Activated CD4-positive, alpha-beta T cell treated with anti-CD3 and anti-CD28 coated beads for 1 hour (primary cell): Measurements from ENCODE around the gene LRSAM1.

Experiments
- DNase-seq: peaks from one replicate; pipeline ENCODE4 v3.0.0-alpha.2; 2020

The LRSAM1 gene

DNA sequence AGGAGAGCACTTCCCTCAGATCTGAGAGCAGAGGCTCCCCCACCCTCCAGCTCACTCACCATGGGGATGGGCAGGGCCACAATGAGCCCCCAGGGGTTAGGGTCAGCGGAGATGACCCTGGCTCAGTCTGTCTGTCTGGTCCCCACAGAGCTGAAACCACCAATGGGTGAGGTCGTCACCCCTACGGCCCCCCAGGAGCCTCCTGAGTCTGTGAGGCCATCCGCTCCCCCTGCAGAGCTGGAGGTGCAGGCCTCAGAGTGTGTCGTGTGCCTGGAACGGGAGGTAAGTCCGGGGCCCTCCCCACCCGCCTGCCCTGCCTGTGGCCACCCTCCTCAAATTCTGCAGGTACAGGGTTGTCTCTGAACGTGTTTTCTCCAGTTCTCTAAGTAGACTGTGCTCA is 49.6 kb downstream of the LRSAM1 start:
- DNase-seq, result no peak

DNA sequence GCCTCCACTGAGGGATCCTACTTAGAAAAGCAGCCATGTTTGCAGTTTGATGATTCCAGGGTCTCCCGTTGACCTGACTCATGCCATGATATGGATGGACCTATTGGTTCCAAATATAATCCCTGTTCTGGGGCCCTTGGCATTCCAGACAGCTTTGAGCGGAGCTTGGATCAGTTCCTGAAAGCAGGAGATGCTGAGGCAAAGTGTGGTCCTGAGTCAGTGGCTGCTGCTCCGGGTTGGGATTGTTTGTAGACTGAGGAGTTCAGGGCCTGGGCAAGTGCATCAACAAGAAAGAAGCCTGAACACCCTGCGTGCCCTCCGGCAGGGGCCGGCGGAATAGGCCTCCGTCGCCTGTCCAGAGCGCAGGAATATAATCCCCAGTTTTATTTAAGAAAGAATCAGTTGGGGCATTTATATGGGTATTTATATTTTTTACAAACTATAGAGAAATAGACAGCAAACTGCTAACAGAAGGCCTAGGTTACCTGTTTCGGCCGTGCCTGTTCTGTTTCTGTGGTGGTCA is 50.6 kb downstream of the LRSAM1 start:
- DNase-seq, result no peak

DNA sequence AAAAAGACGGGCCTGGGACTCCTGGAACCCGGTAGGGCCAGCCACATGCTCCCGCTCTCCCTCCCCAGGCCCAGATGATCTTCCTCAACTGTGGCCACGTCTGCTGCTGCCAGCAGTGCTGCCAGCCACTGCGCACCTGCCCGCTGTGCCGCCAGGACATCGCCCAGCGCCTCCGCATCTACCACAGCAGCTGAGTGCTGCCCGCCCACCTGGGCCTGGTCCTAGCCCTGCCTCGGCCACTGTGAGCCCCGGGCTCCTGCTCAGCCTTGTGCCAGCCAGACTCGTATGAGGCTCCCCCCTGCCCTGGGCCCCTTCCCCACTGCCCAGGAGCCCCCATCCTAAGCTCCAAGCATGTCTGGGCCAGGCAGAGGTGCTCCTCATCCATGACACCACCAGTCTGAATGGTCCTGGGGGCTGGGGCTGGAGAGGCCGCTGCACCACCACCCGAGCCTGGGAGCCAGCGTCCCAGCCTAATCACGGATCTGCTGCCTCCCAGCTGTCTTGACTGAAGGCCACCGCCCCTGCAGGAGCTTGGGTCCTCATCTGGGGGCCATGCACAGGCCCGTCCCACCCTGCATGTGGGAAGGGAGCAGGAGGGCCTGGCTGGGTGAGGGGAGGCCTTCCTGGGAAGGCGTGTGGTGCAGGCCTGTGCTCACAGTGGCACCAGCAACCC is 51.5 kb downstream of the LRSAM1 start:
- DNase-seq, result no peak

DNA sequence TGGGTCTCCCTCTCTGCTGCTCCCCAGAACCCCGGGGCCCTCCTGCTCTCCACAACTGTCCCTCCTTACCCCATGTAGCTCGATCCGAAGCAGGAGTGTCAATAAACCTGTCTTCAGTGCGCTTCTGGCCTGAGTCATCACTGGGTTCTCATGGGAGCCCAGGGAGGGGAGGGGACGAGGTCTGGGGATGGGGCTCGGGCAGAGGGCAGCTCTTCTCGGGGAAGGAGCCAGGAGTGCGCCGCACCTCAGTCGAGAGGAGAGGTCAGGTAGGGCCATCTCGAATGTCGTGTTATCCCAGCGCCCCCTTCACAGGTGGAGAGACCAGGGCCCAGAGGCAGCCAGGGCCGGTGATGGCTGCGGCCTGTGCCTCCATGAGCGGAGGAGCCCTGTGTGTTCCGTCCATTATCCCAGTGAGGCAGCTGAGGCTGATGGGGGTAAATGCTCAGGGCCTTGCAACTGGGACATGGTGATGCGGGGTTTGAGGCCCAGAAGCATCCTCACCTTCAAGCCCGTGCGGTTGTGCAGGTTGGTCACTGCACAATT is 52.1 kb downstream of the LRSAM1 start:
- DNase-seq, result no peak

DNA sequence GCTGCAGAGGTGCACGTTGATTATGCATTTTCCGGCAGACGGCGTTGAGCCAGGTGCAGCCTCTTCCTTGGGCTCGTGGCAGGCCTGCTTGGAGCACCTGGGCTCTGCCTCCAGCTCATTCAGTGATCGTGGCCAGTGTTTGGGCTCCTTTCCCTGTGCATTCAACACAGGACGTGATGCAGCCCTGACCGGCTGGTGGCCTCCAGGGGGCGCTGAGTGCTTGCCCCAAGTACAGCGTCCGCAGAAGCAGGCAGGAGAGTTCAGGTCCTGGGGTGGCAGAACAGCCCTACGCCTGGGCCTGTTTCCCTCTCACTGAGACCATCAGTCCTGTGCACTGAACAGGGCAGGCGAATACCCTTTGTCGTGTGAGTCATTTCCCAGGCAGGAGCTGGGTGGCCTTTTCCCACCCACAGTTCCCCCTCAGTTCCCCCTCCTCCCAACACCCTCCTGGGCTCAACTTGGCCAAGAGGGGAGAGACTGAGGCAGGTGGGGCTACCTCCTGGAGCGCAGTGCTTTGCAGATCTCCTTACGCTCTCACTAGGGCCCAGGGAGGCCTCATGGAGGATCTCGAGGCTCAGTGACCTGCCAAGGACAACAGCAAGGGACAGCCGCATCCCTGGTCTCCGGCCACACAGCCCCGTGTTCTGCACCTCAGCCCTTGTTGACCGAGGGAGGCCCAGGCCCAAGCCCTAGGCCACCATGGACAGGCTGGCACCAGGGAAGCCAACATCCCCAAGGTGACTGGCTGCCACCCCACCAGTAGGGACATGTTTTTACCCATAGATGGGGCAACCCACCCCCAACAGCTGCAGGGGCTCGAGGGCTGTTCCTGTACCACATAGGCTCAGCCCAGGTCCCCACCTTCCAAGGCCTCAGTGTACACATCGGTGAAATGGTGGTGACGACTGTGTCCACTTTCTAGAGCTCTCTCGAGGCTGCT is 52.9 kb downstream of the LRSAM1 start:
- peak; percentile 69 for DNase-seq

DNA sequence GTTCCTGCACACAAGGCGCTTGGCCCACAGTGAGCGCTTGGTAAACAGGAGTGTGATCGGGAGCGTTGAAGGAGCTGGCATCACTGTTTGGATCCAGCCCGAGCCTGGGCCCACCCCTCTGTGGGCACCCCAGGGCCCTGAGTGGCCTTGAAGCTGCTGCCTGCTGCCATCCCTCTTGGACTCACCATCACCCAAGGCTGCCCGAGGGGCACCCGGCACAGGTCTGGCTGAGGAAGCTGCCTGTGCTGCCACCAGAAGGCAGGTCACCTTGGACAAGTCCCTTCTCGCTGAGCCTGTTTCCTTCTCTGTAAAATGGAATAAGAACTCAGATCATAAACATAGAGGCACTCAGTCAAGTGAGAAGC is 53.6 kb downstream of the LRSAM1 start:
- DNase-seq, result no peak

DNA sequence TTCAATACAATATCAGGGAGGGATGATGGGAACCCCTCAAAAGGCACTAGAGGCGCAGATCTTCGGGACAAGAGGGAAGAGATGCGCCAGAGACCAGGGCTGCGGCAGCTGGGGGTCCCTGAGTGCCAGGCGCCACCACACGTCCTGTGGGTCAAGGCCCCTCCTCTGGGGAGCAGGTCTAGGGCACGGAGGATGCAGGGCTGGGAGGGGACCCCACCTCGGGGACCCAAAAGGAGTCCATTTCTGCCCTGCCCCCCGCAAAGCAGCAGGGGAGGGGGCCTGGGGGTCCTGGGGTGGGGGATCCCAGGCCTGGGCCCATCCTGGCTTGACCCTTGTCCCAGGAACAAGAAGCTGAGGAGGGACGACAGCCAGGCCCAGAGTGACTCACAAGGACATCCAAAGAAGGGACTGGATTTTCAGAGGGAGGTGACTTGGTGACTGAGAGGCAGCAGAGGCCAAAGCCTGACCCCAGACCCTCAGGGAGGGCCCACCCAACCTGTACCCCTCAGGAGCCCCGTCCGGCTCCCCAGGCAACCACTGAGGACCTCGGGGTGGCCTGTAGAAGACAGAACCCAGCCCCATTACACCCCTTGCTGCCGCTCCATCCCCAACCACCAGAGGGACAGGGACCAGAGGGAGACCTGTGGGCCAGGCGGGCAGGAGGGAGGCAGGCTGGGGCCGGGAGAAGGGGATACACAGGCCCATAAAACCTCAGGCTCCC is 54.2 kb downstream of the LRSAM1 start:
- no peak for DNase-seq

DNA sequence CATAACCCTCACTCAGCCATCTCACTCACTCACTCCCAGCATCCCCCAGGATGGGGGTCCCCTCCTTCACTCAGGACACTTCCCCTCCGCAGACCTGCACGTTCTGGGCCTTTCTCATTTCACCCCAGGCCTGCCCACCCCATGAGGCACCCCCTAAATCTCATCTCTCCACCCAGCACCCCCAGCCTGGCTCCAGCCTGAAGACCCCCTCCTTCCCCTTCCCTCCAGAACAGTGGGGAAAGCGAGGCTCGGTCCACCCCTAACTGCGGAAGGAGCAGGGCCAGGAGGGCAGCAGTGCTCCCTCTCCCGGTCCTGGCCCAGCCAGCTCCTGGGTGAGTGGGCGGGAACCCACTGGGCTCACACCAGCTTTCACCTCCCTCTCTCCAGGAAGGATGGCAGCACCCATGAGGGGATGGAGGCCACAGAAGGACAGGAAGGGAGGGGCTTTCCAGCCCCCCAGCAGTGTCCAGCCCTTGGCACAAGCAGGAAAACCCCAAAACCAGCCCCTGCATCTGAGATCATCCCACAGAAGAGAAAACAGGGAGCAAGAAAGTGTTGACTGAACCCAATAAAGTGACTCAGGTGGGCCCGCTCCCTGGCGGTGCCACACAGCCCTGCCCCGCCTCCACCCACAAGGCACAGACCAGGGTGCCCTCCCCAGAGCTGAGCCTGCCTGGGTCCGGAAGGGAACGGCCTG is 55.0 kb downstream of the LRSAM1 start:
- no peak for DNase-seq

DNA sequence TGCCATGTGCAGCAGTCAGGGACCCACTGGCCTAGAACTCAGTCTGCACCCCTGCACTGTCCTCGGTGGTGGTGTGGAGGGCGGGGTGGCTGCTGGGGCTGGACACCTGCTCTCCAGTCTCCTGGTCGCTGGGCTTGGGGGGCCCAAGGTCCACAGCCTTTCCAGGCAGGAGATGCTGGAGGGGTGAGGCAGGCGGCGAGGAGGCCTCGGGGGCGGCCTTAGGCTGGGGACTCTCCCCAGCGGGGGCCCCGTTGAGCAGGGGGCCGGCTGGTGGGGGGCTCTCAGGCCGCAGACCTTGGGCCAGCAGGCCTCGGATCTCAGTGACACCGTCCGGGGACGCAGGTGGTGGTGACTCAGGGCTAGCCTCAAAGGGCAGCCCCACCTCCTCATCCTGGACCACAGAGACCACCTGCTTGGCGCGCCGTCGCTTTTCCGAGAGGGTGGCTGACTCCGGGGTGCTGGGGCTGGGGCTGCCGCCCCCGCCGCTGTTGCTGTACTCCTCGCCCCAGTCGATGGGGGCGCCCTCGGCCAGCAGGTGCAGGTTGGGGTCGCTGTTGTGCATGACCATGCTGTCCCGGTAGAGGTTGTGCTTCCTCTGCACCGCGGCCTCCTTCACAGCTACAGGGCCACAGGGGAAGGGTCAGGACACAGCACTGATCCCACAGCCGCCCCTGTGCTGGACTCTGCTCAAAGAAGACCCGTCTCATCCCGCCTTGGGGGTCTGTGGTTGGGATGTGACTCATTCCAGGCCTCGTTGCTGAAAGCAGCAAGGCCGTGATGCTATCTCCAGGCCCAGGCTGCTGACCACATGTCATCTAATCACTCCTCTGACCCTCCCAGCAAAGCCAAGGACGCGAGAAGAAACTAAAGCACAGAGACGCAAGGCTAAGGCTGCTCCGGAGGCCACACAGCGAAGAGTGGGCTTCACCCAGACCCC is 55.8 kb downstream of the LRSAM1 start:
- no peak for DNase-seq

DNA sequence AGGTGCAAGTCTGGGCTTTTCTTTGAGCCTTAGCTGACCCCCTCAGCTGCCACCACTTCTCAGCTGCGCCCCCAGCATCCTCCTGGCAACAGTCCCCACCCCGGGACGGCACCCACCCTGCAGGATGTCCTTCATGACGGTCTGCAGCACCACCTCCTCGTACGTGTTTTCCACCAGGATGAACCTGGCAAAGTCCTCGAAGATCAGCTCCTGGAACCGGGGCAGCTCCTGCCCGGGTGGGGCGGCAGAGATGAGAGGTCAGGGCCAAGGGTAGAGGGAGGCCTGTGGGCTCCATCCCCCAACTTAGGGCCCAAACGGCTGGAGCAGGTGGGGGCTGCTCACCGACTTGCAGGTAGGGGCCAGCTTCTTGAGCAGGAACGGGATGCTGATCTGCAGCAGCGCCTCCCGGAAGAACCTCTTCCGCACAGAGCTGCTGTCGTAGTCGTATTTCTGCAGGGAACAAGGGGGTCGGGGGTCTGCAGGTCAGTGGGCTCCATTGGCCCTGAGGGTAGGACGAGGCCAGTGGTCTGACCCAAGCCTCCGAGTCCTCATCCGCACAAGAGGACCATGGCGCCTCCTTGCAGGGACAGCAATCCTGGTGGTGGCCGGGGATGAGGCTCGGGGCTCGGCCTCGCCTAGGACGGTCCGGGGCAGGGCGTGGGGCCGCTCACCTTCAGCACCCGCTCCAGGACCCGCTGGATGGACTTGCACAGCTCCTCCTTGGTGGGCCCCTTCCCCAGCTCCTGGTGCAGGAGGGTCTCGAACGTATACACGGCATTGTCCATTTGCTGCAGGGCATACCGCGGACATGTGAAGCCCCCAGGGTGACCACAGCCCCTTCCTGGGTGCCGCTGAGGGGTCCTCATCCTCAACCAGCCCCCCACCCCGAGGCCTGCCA is 56.7 kb downstream of the LRSAM1 start:
- no peak for DNase-seq

DNA sequence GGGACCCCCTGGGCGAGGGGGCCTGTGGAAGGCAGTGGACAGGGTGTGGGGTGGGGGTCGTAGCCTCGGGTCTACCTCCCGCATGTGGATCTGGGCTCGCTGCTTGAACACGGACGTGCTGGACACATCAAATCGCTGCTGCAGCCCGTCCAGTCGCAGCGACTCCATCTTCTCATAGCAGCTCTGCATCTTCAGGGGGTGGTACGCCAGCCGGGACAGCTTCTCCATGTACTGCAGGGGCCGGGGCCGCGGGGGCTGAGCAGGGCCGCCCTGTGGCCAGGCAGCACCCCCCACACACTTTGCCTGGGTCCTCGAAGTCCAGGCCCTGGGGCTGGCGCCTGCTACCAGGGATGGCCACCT is 57.6 kb downstream of the LRSAM1 start:
- no peak for DNase-seq

DNA sequence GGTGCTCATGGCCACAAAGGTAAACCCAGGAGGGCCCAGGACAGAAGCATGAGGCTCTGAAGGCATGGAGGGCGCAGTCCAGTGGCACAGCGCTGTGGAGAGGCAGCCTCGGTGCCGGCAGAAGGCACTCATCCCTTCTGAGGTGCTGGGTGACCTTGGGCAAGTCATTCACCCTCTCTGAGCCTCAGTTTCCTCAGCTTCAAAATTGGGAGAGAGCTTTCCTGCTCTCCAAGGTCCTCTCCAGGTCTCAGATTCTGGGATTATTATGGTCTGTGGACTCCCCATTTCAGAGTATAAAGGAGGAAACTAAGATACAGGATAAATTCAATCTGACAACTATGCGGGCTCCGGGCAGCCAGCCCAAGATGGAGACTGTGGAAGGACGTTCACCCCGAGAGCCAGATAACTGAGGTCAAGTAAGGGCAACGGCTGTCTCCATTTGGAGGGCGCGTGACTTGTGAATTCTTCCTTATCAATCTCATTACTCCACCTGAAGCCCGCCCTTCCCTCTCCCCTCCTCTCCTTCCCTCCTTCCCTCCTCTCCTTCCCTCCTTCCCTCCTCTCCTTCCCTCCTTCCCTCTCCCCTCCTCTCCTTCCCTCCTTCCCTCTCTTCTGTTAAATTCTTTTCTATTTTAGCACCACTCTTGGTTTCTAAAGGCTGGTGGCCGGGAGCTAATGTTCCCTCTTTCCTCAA is 58.1 kb downstream of the LRSAM1 start:
- DNase-seq, result no peak

DNA sequence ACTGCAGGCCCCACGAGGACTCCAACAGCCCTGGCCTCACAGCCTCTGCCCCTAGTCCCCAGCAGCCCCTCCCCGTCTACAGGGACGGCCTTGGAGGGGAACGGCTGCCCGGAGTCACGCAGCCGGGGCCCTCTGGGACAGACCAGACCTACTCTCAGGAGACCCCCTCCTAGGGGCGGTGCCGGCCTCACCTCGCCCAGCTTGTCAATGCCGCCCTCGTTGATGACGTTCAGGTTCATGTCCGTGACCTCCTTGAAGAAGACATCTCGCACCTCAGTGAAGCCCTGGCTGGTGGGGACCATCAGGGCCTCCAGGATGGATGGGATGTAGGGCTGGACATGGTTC is 58.6 kb downstream of the LRSAM1 start:
- no peak for DNase-seq

DNA sequence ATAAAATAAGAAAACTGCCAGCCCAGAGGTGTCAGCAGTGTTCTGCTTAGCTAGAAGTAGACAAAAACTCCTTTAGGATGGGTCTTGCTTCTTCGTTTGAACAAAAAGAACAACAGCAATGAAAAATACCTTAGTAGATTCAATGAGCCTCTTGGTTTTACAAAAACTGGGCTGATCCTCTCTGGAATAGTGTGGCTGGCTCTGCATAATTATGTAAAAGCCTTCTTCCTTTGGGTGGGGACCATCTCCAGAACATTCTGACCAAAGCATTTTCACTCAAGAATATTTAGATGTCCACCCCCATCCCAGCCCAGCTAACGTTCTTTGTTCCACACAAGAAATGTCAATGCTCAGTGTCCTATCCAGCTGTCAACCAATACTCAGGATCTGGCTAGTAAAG is 63.2 kb downstream of the LRSAM1 start:
- DNase-seq, result no peak

DNA sequence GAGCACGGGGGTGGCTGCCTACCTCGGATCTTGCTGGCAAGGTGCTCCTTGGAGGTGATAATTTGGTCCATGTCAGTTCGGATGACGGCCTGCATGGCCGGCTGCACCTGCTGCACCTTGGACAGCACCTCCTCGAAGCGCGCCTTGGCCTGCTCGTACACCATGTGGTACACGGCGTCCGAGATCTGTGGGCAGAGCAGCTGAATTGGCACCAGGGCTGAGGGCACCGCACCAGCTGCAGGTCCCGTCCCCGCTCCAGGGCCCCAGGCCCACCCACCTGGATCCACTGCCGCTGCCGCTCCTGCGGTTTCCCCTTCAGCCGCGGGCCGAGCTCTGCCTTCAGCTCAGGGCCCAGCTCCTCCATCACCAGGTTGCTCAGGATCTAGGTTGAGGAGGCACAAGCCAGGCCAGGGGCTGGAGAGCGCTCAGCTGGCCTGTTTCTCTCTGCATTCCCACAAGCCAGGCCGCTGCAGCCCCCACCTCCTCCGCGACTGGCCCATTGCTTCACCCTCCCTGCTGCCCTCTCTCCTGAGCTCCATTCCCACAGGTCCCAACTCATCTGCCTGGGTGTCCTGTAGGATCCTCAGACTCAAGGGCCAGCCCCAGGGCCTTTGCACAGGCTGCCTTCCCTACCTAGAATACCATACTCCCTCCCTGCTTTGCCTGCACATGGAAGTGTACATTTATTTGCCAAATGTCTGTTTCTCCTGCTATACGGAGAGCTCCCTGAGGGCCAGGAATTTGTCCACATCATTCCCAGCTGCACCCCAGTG is 65.7 kb downstream of the LRSAM1 start:
- no peak for DNase-seq

DNA sequence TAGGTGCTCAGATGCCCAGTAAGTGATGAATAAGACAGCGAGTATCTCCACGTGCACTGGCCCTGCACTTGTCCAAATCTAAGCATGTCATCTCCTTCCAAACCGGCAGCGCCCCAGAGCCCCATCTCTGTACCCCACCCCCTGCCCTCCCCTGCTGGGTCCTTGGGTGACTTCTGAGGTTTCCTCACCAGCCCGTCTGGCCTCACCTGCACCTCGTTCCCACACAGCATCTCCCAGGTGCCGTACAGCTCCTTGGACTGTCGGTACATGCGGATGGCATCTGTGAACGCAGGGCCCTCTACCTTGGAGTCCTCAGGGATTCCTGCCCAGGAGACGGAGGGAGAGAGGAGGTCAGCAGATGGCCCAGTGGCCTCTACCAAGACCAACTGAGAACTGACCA is 66.3 kb downstream of the LRSAM1 start:
- DNase-seq, result no peak

DNA sequence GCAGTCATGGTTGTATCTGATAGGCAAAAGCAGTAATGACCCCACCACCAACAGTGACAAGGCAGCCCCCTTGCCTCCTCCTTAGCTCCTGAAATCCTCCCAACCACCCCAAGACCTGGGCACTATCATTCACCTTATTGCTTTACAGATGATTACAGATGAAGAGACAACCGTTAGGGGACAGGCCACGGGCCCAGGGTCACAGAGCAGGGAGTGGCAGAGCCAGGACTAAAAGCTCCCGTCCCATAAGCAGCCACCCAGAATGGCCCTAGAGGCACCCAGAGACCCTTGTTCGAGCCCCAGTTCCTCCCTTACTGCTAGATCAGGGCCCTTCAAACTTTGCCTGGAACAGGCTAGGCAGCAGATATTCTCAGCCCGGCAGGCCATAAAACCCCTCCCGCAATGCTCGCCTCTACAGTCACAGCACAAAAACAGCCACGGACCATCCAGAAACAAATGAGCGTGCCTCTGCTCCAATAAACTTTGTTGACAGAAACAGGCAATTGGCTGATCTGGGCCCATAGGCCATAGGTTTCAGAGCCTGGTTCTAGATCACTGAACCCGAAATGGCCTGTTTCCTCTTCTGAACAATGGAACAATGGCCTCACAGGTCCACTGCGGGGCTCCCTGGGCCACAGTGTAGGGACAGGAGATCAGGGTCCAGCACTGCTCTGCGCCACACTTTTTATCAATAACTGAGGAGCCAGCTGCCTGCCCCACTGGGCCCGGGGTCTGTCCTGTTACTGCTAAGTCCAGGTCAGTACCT is 67.0 kb downstream of the LRSAM1 start:
- no peak for DNase-seq
